ENCODE data around the gene EFHC2.

EFHC2 gene

GRCh38 chrX:44147130-44147529 lies 196.3 kb downstream of the EFHC2 start:
- DNase-seq (ENCODE audit: low spot score), result no peak

DNA sequence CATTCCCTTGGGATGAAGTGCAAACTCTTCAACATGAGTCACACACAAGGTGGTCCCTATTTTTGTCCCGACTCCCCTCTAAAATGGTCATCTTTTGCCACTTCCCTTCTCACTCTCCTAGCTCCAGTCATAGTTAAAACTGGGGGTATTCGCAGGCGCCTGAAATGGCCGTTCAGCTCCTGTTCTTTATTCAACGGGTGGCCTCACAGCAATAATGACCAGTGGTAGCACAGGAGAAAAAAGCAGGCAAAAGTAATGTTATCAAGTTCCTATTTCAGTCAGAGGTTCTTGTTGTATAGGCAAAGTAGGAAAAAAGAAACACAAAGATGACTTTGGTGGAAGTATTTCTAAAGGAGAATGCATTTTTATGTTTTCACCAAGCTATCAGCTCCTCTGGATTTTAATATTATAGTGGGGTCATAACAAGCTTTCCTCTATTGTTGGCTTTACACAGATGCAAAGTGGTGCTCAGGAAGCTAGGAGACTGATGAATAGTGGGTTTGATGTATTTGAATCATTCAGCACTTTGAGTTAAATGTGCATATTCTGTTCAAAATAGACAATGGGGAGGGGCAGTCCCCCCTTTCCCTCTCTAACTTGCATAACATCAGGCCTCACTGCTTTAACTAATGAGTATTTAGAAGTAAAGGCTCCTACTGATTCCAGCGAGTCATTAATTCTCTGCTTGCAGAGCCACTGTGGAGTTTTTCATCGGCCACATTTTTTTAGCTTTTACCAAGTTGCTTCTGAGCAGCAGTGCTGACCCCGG lies 199.1 kb downstream of the EFHC2 start:
- DNase-seq (ENCODE audit: low spot score), result no peak

DNA sequence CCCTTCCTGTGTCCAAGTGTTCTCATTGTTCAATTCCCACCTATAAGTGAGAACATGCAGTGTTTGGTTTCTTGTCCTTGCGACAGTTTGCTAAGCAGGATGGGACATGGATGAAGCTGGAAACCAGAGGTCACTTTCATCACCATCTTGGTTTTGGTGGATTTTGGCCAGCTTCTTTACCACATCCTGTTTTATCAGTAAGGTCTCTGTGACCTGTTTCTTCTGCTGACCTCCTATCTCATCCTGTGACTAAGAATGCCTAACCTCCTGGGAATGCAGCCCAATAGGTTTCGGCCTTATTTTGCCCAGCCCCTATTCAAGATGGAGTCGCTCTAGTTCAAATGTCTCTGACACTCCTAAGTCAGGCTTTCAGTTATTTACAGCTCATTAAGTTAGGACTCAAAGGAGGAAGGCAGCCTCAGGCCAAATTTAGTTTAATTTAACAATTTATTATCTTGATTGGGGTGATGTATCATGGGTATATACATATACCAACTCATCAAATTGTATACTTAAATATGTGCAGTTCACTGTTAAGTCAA lies 200.3 kb downstream of the EFHC2 start:
- no peak for DNase-seq (ENCODE audit: low spot score)

- DNase-seq (ENCODE audit: low spot score), result no peak
Observed at GRCh38 chrX:44130189-44130588, 213.3 kb downstream of the EFHC2 start.

GRCh38 chrX:44113337-44113736 lies 230.1 kb downstream of the EFHC2 start:
- DNase-seq (ENCODE audit: low spot score), result no peak

- DNase-seq (ENCODE audit: low spot score), result no peak
Observed at GRCh38 chrX:44106864-44107263, 236.6 kb downstream of the EFHC2 start.

DNA sequence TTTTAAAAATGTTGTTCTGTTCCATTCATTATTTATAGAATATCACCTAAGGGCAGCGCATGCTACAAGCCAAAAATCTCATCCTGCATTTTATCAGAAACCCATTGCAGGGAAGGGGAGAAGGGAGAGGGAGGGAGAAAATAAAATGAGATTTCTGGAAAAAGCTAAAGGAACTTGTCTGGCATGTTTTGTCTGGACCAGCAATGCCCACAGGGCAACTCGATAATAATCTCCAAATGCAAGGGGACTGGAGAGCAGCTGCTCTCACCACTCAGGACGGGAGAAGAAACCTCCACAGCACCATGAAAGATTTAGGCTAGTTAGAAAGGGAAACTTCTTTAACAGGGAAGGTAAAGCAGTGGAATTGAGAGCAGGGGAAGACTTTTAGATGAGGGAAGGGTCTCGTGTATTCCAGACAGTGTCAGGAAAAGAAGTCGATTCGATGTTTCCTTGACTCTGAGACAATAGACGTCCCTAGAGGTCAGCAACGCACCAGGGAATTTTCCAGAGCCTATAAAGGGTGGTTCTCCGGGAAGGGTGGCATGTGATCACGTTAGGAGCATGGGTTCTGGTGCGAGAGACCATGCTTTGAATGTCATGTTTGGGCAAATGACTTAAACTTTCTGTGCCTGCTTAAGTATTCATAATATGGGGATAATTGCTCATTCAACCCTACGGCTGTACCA lies 238.1 kb downstream of the EFHC2 start:
- no peak for DNase-seq (ENCODE audit: low spot score)

GRCh38 chrX:44104699-44105098 lies 238.8 kb downstream of the EFHC2 start:
- no peak for DNase-seq (ENCODE audit: low spot score)

GRCh38 chrX:44101281-44101680 lies 242.2 kb downstream of the EFHC2 start:
- DNase-seq (ENCODE audit: low spot score), result no peak

- DNase-seq (ENCODE audit: low spot score), result no peak
Observed at GRCh38 chrX:44099366-44099765, 244.1 kb downstream of the EFHC2 start.

All from kidney capillary endothelial cell (primary cell).